Head of caudate nucleus (tissue), 42 donors: ENCODE results near the gene HCFC2.
"Not testable (repeated sequence)": the region's sequence is repeated elsewhere in the genome, so short reads cannot be mapped to it uniquely, and the experiment has no call there.

ENCODE experiments used
- DNase-seq, 42 donors: peaks; one replicate each; pipeline versions ENCODE4 v3.0.0 to v3.0.0-alpha.2; 2020 to 2021; ENCODE audit warnings: mixed read lengths in 7 of 42
- intact Hi-C: fragments of 100-400 bp; cut with DNase I; formaldehyde crosslinking; loops from one replicate; pipeline ENCODE4 v1.15.0; 2022

HCFC2 gene

DNA sequence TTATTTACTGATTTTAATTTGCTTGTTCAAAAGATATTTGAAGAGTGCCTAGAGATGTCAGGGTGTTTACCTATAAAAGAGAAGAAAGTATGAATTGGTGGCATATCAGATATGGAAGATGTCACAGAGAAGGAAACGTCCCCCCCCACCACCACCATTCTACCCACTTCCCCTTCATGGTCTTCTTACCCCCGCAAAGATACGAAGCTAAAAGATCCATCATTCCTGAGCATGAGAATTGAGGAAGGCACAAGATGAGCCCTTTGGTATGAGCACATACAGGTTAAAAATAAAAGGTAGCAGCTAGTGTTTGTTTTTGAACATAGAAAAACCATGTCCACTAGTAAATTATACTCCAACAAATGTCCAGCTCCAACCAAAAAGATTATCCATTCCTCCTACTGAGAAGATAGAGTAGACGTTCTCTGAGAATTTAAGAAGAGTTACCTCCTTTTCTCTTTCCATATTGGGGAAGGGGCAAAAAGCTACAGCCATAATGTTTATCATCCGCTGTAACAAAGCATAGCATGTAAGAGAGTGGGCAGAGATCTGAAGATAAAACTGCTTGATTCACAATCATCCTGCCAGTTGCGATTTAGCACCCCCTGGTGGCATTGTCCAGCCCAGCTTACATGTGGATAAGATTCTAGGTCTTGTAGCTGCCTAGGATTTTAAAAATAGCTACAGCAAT, 44.6 kb downstream of the HCFC2 start:
- DNase-seq: peak; percentile 69 to 96 (median 89)
- intact Hi-C loops: loop anchor here (5.0 kb wide), 1 partner anchor 227 kb away; no protein-coding TSS in a partner anchor

DNA sequence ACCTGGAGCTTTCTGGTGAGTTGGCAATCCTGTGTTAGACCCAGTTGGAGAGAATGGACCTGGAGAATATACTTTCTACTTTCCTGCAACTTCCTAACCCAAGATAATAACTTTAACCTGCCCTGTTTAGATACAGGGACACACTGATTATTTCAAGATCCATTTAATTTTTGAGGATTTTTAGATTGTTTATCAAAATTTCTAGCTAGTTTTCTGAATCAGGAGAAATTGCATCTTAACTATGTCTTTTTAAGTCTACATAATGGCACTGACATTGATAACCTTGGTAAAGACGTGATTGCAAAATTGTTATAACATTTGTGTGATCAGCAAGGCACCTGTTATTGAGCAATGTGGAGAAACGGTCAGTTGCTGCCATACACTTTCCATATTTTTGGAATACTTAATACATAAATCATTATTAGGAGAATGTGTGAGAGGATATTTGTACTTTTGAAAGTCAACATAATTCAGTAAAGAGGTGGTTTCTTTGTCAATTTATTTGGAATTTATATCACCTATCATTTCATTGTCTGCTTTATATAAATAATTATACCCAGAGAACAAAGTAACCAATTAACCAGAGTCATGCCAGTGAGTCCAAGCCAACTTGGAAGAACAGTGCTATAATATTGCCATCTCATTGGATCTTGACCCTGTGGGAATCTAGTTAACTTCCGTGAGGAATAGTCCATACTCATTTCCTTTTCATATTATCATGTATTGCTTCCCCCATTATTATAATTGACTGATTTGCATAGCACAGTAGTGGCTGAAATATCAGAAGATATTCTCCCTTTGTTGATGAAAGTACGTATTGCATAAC, 45.3 kb downstream of the HCFC2 start:
- no peak for DNase-seq
- intact Hi-C loops: loop anchor here (5.0 kb wide), 1 partner anchor 227 kb away; no protein-coding TSS in a partner anchor

DNA sequence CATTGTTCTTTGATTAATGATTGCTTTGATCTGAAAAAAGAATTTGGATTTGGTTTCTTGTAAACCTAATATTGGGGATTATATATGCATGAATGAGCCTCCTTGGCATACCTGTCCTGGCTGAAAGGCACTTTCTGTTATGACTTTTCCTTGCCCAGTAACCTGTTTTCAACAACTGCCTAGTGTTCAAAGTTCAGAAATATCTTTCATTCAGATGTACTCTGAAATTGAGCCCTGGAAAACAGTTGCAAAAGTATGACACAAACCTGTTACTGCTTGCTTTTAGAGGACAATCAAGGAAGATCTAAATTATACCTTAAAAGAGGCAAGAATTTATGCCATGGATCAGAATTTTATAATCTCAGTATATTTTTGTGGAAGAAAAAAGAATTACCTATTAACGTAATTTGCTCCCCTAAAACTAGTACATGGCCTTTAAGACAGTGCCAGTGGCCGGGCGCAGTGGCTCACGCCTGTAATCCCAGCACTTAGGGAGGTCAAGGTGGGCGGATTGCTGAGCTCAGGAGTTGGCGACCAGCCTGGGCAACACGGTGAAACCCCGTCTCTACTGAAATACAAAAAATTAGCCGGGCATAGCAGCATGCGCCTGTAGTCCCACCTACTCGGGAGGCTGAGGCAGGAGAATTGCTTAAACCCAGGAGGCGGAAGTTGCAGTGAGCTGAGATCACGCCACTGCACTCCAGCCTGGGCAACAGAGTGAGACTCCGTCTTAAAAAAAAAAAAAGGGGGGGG, 50.7 kb downstream of the HCFC2 start:
- intact Hi-C loops, DNase-seq: not testable (repeated sequence)

DNA sequence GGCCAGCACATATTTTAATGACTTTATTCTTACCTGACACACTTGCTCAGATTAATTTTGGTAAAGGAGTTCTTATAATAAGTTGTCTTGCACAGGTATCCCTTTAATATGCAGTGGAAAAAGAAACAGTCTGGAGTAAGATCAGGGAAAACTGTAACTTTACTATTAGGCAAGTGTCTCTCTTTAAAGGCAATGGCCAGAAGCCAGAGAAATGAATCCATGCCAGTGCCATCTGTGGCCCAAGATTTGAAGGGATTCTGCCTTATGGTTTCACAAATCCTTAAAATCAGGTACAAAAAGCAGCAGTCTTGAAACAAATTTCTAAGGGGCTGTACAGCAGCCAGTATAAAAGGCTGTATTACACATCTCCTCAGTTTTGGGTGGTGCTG, 51.2 kb downstream of the HCFC2 start:
- intact Hi-C loops: no loop called here
- no peak for DNase-seq

DNA sequence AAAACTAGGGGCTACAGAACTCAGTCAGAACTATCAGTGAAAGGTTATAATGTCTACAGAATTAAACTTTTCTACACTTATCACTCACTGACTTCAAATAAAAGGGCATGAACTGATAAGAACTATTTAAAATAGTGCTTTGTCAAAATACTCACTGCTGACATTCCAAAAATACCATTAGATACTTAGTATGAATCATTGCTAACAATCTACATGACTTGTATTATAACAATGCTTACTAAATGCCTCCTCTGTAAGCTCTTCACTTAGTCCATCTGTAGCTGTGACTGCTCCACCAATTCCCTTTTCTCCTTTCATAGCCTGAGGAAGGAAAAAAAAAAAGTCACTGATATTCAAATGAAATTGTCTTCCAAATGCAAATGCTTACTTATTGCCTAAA, 56.7 kb downstream of the HCFC2 start:
- intact Hi-C loops: no loop called here
- DNase-seq: no peak

DNA sequence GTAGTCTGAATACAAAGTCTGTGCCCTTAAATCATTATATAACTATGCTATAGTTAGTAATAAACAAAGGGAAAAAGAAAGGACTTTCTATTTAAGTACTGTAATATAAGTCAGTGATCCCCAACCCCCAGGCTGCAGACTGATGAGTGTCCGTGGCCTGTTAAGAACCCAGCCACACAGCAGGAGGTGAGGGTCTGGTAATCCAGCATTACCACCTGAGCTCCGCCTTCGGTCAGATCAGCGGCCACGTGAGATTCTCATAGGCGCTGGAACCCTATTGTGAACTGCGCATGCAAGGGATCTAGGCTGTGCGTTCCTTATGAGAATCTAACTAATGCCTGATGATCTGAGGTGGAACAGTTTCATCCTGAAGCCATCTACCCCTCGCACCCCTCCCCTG, 58.0 kb downstream of the HCFC2 start:
- intact Hi-C loops: no loop called here
- no peak for DNase-seq

DNA sequence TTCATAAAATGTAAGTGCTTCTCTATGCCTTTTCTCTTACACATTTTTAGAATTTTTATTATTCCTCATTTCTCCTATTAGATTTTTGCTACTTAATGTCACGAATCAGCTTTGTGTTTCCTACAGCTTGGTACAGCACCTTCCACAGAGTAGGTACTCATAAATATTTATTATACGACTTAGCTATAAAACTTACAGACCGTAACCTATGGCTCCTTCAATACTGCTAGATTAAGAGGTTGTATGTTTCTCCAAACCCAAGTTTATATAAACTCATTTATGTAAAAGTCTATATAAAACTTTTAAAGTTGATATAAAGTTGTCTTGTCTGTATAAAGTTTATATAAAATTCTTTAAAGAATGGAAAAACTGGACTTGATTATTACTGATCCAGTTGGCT, 62.2 kb downstream of the HCFC2 start:
- DNase-seq: no peak
- intact Hi-C loops: no loop called here

DNA sequence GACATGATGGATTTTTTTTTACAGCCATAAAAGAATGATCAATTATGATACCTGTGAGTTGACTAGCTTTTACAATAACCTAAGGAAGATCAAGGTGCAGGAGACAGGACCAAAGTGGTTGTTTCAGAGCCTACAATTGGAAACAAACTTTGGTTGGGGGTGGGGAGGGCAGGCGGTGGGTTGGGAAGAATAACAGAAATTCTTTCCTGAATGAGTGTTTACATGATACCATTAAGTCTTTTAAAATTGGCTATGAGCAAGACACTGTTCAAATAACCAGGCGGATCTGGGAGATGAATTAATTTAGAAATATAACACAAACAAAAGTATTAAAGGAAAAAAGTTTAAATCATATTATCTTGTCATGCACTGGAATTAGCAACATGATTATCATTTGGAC, 66.4 kb downstream of the HCFC2 start:
- no peak for DNase-seq
- intact Hi-C loops: loop anchor here (10.0 kb wide), 2 partner anchors 66 to 196 kb away; partner anchors contain the start of genes HCFC2 and HSP90B1

DNA sequence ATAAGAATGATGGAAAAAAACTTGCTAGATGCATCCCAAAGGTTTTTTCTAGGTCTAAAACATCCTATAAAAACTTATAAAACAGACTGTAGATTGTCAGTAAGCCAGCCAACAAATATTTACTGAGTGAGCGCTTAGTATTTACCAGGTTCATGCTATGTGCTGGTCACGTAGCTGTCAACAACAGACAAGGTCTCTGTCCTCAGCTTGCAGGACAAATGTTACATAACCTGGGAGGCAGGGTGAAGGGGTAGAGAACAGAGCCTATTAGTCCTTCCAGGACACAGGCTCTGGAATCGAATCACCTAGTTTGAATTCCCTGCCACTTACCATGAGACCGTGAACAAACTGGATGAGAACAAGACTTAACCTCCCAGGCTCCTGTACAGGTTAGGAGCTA, 67.3 kb downstream of the HCFC2 start:
- no peak for DNase-seq
- intact Hi-C loops: loop anchor here (10.0 kb wide), 2 partner anchors 67 to 197 kb away; partner anchors contain the start of genes HCFC2 and HSP90B1

DNA sequence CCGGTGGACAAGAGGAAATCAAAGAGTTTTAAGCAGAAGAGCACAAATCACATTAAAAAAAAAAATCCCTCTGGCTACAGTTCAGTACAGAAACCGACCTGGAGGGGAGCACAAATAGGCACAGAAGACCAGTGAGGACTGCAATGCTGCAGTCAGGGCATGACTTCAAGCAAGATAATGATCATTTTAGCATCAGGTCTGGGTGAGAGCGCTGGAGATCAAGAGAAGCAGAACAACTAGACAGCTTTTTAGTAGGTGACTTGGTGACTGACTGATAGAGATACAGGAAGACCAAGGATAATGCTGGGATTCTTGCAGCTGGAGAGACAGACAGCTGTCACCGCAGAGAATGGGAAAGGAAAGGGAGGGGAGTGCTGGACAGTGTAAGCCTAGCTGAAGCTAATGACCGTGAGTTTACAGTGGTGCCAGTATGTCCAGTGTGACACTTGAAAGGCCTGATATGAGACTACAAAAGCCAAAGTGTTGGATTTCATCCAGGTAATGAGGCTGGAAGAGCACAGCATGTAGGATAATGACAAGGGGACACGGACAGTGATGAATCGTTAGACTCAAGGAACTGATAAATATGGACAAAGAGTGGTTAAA, 68.1 kb downstream of the HCFC2 start:
- DNase-seq: peak in 4 of 42 donors; percentile 5 to 20 (median 6)
- intact Hi-C loops: loop anchor here (10.0 kb wide), 2 partner anchors 68 to 198 kb away; partner anchors contain the start of genes HCFC2 and HSP90B1

DNA sequence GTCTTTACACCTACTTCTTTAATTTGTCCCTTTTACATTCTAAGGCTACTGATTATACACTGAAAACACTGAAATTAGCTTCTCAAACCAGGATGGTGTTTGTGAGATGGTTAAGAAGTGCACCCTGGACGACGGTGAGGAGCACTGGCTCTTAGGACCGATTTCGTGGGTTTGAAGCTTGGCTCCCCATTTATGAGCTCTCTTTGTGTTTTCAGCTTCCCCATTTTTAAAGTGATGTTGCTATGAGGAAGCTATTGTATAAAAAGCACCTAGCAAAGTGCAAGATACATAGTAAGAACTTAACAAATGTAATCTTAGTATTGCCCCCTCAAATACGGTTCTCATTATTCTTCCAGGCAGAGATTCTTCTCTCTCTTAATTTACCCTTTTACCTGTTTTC, 69.0 kb downstream of the HCFC2 start:
- intact Hi-C loops: loop anchor here (10.0 kb wide), 2 partner anchors 69 to 199 kb away; partner anchors contain the start of genes HCFC2 and HSP90B1
- no peak for DNase-seq

DNA sequence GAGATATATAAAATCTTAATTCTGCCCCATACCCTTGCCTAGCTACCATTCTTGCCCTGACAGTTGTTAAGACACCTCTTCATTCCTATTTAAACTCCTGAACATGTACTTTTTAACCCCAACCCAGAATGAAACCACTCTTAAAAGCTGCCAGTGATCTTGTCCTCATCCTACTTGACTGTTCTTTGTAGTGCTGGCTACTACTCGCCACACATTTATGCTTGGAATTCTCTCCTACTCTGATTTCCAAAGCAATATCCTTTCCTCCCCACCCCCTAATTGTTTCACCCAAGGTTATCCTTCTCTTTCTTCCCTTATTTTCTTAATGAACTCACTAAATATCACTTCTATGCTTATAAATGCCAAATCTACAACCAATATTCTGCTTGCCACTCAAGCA, 69.5 kb downstream of the HCFC2 start:
- intact Hi-C loops: loop anchor here (10.0 kb wide), 2 partner anchors 69 to 199 kb away; partner anchors contain the start of genes HCFC2 and HSP90B1
- DNase-seq: no peak

DNA sequence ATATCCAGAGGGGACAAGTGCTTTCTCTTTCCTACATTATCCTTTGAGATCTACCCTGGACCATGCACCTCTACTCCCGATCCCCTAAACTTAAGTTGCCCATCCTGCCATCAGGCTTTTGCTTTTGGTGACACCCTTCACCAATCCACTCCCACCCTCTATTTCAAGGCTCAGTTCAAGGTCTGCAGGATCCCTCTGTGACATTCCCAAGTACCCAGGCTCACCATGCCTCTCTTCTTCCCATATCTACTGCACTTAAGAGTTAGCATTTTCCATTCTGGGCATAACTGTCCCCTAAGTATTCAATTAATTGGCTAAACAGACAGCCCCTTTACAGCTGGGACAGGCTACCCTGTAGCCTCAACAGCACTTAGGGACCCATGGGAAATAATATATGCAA, 70.6 kb downstream of the HCFC2 start:
- intact Hi-C loops: loop anchor here (5.0 to 10.0 kb wide), 3 partner anchors 70 to 200 kb away; partner anchors contain the start of genes HCFC2 and HSP90B1
- DNase-seq: no peak

DNA sequence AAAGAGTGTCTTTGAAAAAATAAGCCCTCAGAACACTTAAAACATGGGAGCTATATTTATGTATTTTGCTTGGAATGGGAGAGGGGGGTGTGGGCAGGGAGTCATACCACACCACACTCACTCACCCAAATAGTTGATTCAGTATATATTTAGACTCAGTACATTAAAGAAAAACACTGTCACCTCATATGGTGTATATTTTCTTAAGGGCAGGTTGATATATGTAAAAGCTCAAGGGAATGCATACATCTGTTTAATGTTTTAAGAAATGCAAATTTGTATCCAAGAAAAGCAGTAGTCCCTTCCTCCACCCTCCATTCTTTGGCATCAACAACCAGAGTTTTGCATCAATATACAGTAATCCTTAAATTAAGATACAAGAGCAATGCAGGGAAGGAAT, 72.2 kb downstream of the HCFC2 start:
- DNase-seq: no peak
- intact Hi-C loops: loop anchor here (5.0 to 10.0 kb wide), 3 partner anchors 72 to 202 kb away; partner anchors contain the start of genes HCFC2 and HSP90B1

DNA sequence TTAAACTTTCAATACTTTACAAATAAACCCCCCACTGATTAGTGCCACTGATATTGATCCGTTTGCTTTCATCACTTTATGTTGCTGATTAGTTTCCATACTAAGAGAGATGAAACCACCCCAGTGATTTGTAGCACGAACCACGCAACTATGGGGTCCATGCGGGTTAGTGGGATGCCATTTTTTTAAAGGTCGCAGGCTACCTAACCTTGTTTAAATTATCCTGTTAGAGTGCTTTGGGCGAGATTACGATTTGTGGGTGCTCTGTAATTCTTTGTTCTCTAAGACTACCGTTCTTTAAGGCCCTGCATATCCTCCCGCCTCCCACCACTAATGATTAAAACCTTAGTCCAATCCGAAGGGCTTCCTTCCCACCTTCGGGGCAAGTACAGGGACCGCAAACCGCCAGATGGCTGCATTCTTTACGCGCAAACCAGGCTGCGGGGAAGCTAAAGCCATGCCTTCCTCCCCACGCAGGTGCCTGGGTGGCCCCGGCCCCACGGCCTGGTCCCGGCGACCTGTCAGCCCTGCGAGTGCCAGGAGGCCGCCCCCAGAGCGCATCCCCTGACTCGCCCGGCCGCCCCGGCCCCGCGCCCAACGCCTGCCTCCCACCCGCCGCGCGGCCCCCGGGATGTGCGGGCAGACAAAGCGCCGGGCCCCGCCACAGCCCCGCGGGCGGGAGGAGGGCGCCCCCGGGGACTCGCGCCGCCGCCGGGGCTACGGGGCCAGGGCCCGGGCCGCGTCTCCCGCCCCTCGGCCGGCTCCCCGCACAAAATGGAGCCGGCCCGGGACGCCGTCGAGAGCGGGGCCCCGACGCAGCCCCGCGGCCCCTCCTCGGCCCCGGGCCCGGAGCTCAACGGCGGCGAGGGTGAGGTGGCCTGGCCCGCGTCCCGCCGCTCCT, 72.9 kb downstream of the HCFC2 start:
- intact Hi-C loops: loop anchor here (5.0 to 10.0 kb wide), 3 partner anchors 72 to 202 kb away; partner anchors contain the start of genes HCFC2 and HSP90B1
- peak in 38 of 42 donors; percentile 8 to 66 (median 36) for DNase-seq

DNA sequence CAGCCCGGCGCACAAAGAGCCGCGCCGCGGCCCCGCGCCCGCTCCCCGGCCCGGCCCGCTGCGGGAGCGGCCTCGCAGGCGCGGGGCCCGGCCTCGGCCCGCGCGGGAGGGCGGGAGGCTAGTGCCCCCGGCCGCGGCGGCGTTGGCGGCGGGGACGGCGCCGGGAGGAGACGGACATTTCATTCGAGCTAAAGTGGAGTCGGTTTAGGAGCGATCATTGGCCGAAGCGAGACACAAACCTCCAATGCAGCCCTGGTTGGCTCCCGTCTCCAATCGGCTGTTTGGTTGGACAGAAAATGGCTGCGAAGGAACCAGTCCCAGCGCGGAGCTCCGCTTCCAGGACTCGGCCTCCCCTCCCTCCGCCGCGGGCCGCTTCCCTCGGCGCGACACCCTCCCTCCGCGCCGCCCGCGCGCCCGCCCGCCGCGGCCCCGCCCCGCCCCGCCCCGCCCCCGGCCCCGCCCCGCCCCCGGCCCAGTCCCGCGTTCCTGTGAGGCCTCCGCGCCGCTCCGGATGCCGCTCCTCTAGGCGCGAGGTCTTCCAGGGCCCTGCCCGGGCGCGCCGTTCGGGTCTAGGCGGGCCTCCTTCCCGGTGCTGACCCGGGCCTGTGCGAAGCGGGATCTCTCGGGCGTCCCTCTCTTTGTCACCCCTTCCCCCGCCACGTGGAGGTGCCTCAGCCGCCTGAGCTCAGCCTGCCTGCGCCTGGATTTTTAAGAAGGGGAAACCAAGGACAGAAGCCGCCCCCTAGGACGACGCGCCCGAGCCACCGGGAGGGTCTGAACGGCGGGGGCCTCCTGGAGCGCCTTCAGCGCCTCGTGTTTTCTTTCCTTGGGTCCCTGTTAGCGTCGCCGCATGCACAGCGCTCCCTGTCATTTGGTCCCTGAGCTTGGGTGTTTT, 73.8 kb downstream of the HCFC2 start, which contains the start of gene NFYB:
Gene NFYB, minus strand, starts transcription at position 309 of the 895 bp plus-strand sequence. CDS start 2,757 bp downstream, outside the sequence.
- intact Hi-C loops: loop anchor here (5.0 to 10.0 kb wide), 3 partner anchors 73 to 203 kb away; partner anchors contain the start of genes HCFC2 and HSP90B1
- DNase-seq: peak; percentile 86 to 98 (median 95)
